Measurements from ENCODE around the gene PKP1.

Gene PKP1

GRCh38 chr1:201366696-201367095, 83.4 kb downstream of the PKP1 start:
- H3K27ac ChIP-seq (ENCODE audit: extremely low read depth, low read depth, low read length), result no peak overlapping the region
- no peaks in the 10 kb centered on the region for H3K4me1 ChIP-seq (ENCODE audit: control insufficient read depth, insufficient read depth, low read length)
- H3K9me3 ChIP-seq (ENCODE audit: control insufficient read depth, insufficient read depth, low read depth, low read length), result no peaks in the 10 kb centered on the region
- POLR2A ChIA-PET, result no interaction called here
- H3K36me3 ChIP-seq (ENCODE audit: control insufficient read depth in 2 of 2, insufficient read depth in 1 of 2, low read length in 2 of 2), result no peaks in the 10 kb centered on the region
- TF ChIP-seq REPIN1 (tag by site-specific recombination; IDR thresholded peaks at IDR 0.05; ENCODE audit: low read depth) (no peak), SCRT1 (tag by site-specific recombination; IDR thresholded peaks at IDR 0.05; ENCODE audit: borderline replicate concordance) (no peak), KLF7 (tag by site-specific recombination; IDR thresholded peaks at IDR 0.05; ENCODE audit: borderline replicate concordance) (no peak), ZNF311 (tag by site-specific recombination; IDR thresholded peaks at IDR 0.05; ENCODE audit: borderline replicate concordance) (no peak), WT1 (tag by site-specific recombination; IDR thresholded peaks at IDR 0.05) (no peak), HOXA7 (CRISPR knock-in tag; IDR thresholded peaks at IDR 0.05; ENCODE audit: borderline replicate concordance) (no peak), ZNF626 (tag by site-specific recombination; IDR thresholded peaks at IDR 0.05) (no peak), ZNF239 (tag by site-specific recombination; IDR thresholded peaks at IDR 0.05) (no peak), ZNF404 (tag by site-specific recombination; IDR thresholded peaks at IDR 0.05) (no peak), ZFP41 (tag by site-specific recombination; IDR thresholded peaks at IDR 0.05; ENCODE audit: borderline replicate concordance) (no peak), ZNF416 (tag by site-specific recombination; IDR thresholded peaks at IDR 0.05) (no peak), ZNF426 (tag by site-specific recombination; IDR thresholded peaks at IDR 0.05) (no peak), ZNF155 (tag by site-specific recombination; IDR thresholded peaks at IDR 0.05) (no peak), INSM2 (tag by site-specific recombination; IDR thresholded peaks at IDR 0.05) (no peak), REST (tag by site-specific recombination; IDR thresholded peaks at IDR 0.05) (no peak), ZNF324 (tag by site-specific recombination; IDR thresholded peaks at IDR 0.05) (no peak)
- TF ChIP-seq, protein P1, sequence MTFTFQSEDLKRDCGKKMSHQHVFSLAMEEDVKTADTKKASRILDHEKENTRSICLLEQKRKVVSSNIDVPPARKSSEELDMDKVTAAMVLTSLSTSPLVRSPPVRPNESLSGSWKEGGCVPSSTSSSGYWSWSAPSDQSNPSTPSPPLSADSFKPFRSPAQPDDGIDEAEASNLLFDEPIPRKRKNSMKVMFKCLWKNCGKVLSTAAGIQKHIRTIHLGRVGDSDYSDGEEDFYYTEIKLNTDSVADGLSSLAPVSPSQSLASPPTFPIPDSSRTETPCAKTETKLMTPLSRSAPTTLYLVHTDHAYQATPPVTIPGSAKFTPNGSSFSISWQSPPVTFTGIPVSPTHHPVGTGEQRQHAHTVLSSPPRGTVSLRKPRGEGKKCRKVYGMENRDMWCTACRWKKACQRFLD (tag by site-specific recombination; IDR thresholded peaks at IDR 0.05), result no peak
- TF ChIP-seq, protein P2, sequence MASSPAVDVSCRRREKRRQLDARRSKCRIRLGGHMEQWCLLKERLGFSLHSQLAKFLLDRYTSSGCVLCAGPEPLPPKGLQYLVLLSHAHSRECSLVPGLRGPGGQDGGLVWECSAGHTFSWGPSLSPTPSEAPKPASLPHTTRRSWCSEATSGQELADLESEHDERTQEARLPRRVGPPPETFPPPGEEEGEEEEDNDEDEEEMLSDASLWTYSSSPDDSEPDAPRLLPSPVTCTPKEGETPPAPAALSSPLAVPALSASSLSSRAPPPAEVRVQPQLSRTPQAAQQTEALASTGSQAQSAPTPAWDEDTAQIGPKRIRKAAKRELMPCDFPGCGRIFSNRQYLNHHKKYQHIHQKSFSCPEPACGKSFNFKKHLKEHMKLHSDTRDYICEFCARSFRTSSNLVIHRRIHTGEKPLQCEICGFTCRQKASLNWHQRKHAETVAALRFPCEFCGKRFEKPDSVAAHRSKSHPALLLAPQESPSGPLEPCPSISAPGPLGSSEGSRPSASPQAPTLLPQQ (tag by site-specific recombination; IDR thresholded peaks at IDR 0.05), result no peak
- TF ChIP-seq, protein P3, sequence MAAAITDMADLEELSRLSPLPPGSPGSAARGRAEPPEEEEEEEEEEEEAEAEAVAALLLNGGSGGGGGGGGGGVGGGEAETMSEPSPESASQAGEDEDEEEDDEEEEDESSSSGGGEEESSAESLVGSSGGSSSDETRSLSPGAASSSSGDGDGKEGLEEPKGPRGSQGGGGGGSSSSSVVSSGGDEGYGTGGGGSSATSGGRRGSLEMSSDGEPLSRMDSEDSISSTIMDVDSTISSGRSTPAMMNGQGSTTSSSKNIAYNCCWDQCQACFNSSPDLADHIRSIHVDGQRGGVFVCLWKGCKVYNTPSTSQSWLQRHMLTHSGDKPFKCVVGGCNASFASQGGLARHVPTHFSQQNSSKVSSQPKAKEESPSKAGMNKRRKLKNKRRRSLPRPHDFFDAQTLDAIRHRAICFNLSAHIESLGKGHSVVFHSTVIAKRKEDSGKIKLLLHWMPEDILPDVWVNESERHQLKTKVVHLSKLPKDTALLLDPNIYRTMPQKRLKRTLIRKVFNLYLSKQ (tag by site-specific recombination; IDR thresholded peaks at IDR 0.05; ENCODE audit: borderline replicate concordance), result no peak
- CTCF ChIA-PET, result interaction anchor here (0.7 to 6.4 kb wide), 2 partner anchors 20 to 69 kb away, joined by 3 to 70 read pairs; no protein-coding TSS in a partner anchor
- no peak overlapping the region for H3K4me3 ChIP-seq (ENCODE audit: low read depth, low read length)

Data from HEK293 (cell line).